WERI-Rb-1 (cell line): ENCODE data around the gene KDM4F.

Experiments
- DNase-seq: peaks from one replicate; pipeline ENCODE4 v3.0.0-alpha.2; 2020
- H3K27ac ChIP-seq: fragments of 250-450 bp; sonication (Bioruptor Pico); 2 replicates; pipeline ENCODE4 v1.5.1; 2020; ENCODE audit warnings: mild to moderate bottlenecking, moderate library complexity
- H3K27me3 ChIP-seq: fragments of 250-450 bp; sonication (Bioruptor Pico); 2 replicates; pipeline ENCODE4 v1.5.1; 2021; ENCODE audit warnings: mild to moderate bottlenecking, low read depth, moderate library complexity; ENCODE audit not compliant: insufficient read depth, severe bottlenecking
- H3K36me3 ChIP-seq: fragments of 250-450 bp; sonication (Bioruptor Pico); 2 replicates; pipeline ENCODE4 v1.5.1; 2020; ENCODE audit warnings: mild to moderate bottlenecking, moderate library complexity
- H3K4me3 ChIP-seq: 2 replicates; pipeline ENCODE4 v1.5.1; 2011; ENCODE audit warnings: low read depth, mild to moderate bottlenecking, control low read depth, low read length
- H3K9me3 ChIP-seq: fragments of 250-450 bp; sonication (Bioruptor Pico); 2 replicates; pipeline ENCODE4 v1.5.1; 2021; ENCODE audit warnings: mild to moderate bottlenecking, moderate library complexity; ENCODE audit not compliant: severe bottlenecking
- CTCF ChIP-seq: IDR thresholded peaks from 2 replicates; pipeline ENCODE4 v1.5.1; 2011; ENCODE audit warnings: low read depth, mild to moderate bottlenecking, control low read depth, inconsistent platforms, low read length

The KDM4F gene

GRCh38 chr11:95093548-95093947 is 44.3 kb downstream of the KDM4F start:
- H3K36me3 ChIP-seq: no peaks in the 10 kb centered on the region
- no peak overlapping the region for H3K4me3 ChIP-seq
- TF ChIP-seq CTCF: no peak
- H3K27me3 ChIP-seq: no peaks in the 10 kb centered on the region
- no peaks in the 10 kb centered on the region for H3K9me3 ChIP-seq
- DNase-seq: no peak
- no peak overlapping the region for H3K27ac ChIP-seq

GRCh38 chr11:95095858-95096587 is 46.8 kb downstream of the KDM4F start:
- no peak overlapping the region for H3K27ac ChIP-seq
- H3K36me3 ChIP-seq: no peaks in the 10 kb centered on the region
- H3K4me3 ChIP-seq: no peak overlapping the region
- H3K27me3 ChIP-seq: no peaks in the 10 kb centered on the region
- H3K9me3 ChIP-seq: no peaks in the 10 kb centered on the region
- TF ChIP-seq CTCF: no peak
- DNase-seq: no peak

GRCh38 chr11:95097209-95097608 is 48.0 kb downstream of the KDM4F start:
- no peak for TF ChIP-seq CTCF

GRCh38 chr11:95098826-95099225 is 49.6 kb downstream of the KDM4F start:
- no peak overlapping the region for H3K27ac ChIP-seq
- no peak for TF ChIP-seq CTCF
- no peaks in the 10 kb centered on the region for H3K9me3 ChIP-seq
- H3K36me3 ChIP-seq: no peaks in the 10 kb centered on the region
- no peak overlapping the region for H3K4me3 ChIP-seq
- no peaks in the 10 kb centered on the region for H3K27me3 ChIP-seq
- DNase-seq: no peak

More at GRCh38 chr11:95097209-95097608, 48.0 kb downstream of the KDM4F start:
- H3K27ac ChIP-seq: no peak overlapping the region
- H3K36me3 ChIP-seq: no peaks in the 10 kb centered on the region
- no peaks in the 10 kb centered on the region for H3K9me3 ChIP-seq
- no peak overlapping the region for H3K4me3 ChIP-seq
- DNase-seq: no peak
- H3K27me3 ChIP-seq: no peaks in the 10 kb centered on the region

GRCh38 chr11:95100191-95100648 is 51.0 kb downstream of the KDM4F start:
- Histone ChIP-seq H3K27ac (no peak overlapping the region), H3K9me3 (no peaks in the 10 kb centered on the region), H3K36me3 (no peaks in the 10 kb centered on the region), H3K4me3 (no peak overlapping the region), H3K27me3 (no peaks in the 10 kb centered on the region)
- no peak for DNase-seq
- TF ChIP-seq CTCF: no peak
